Neuronal stem cell (in vitro differentiated cells): ENCODE results near the gene SMAD1.

Experiments used
- DNase-seq: peaks from one replicate; pipeline ENCODE4 v3.0.0-alpha.2; 2013; ENCODE audit warnings: low spot score
- H2AFZ ChIP-seq: one replicate; pipeline ENCODE4 v1.6.1; 2013; ENCODE audit warnings: mild to moderate bottlenecking, low read length, inconsistent platforms
- H2AK5ac ChIP-seq: 2 replicates; pipeline ENCODE4 v1.6.1; 2013; ENCODE audit warnings: low read depth, mild to moderate bottlenecking, inconsistent platforms, low read length, moderate library complexity, mixed read lengths
- H2BK120ac ChIP-seq: 2 replicates; pipeline ENCODE4 v1.6.1; 2013; ENCODE audit warnings: low read depth, mild to moderate bottlenecking, inconsistent platforms, low read length, moderate library complexity, mixed read lengths
- H2BK12ac ChIP-seq: one replicate; pipeline ENCODE4 v1.6.1; 2013; ENCODE audit warnings: low read length, inconsistent platforms
- H2BK15ac ChIP-seq: 2 replicates; pipeline ENCODE4 v1.6.1; 2013; ENCODE audit warnings: mild to moderate bottlenecking, low read length, inconsistent platforms, mixed read lengths
- H2BK5ac ChIP-seq: one replicate; pipeline ENCODE4 v1.6.1; 2013; ENCODE audit warnings: inconsistent platforms, mild to moderate bottlenecking, low read length, moderate library complexity
- H3K14ac ChIP-seq: one replicate; pipeline ENCODE4 v1.6.1; 2013; ENCODE audit warnings: low read length, inconsistent platforms
- H3K18ac ChIP-seq: 2 replicates; pipeline ENCODE4 v1.6.1; 2013; ENCODE audit warnings: low read length, inconsistent platforms
- H3K23ac ChIP-seq: 2 replicates; pipeline ENCODE4 v1.6.1; 2013; ENCODE audit warnings: low read depth, mild to moderate bottlenecking, mixed read lengths, low read length, inconsistent platforms; ENCODE audit not compliant: poor library complexity
- H3K27ac ChIP-seq: replicated peaks from 3 replicates; pipeline ENCODE4 v1.5.1; 2013; ENCODE audit warnings: low read length, inconsistent platforms
- H3K27me3 ChIP-seq, 3 experiments: 2 replicates each; pipeline ENCODE4 v1.6.1; 2013; ENCODE audit warnings: low read length in 3 of 3, mild to moderate bottlenecking in 2 of 3, inconsistent platforms in 1 of 3, low read depth in 1 of 3, mixed read lengths in 1 of 3, moderate library complexity in 1 of 3; ENCODE audit not compliant: control insufficient read depth in 3 of 3, insufficient read depth in 3 of 3
- H3K36me3 ChIP-seq, 2 donors: replicated peaks in 1 of 2; 2 replicates each; pipeline ENCODE4 v1.6.1; 2013; ENCODE audit warnings: low read length in 2 of 2; ENCODE audit not compliant: control insufficient read depth in 2 of 2, insufficient read depth in 2 of 2
- H3K4ac ChIP-seq: 2 replicates; pipeline ENCODE4 v1.6.1; 2013; ENCODE audit warnings: inconsistent platforms, mild to moderate bottlenecking, low read length, moderate library complexity
- H3K4me1 ChIP-seq, 2 donors: 1 replicate in 1 of 2; 2 replicates in 1 of 2; pipeline ENCODE4 v1.6.1; 2013; ENCODE audit warnings: low read length in 2 of 2, low read depth in 1 of 2; ENCODE audit not compliant: control insufficient read depth in 2 of 2, insufficient read depth in 1 of 2
- H3K4me2 ChIP-seq: one replicate; pipeline ENCODE4 v1.6.1; 2013; ENCODE audit warnings: mild to moderate bottlenecking, low read length, inconsistent platforms; ENCODE audit not compliant: insufficient read depth, poor library complexity, severe bottlenecking
- H3K4me3 ChIP-seq, 2 donors: 2 replicates each; pipeline ENCODE4 v1.5.1; 2013; ENCODE audit warnings: low read length in 2 of 2, mild to moderate bottlenecking in 2 of 2, inconsistent platforms in 1 of 2, moderate library complexity in 1 of 2
- H3K79me1 ChIP-seq: one replicate; pipeline ENCODE4 v1.6.1; 2013; ENCODE audit warnings: low read depth, mild to moderate bottlenecking, inconsistent platforms, low read length, moderate library complexity
- H3K9ac ChIP-seq: one replicate; pipeline ENCODE4 v1.6.1; 2013; ENCODE audit warnings: mild to moderate bottlenecking, low read depth, low read length, inconsistent platforms; ENCODE audit not compliant: poor library complexity
- H3K9me3 ChIP-seq, 2 donors: replicated peaks in 1 of 2; 2 replicates each; pipeline versions ENCODE3 to v1.6.1; 2013; ENCODE audit warnings: low read length in 2 of 2, mild to moderate bottlenecking in 2 of 2, inconsistent platforms in 1 of 2, low read depth in 1 of 2, mixed read lengths in 1 of 2, moderate library complexity in 1 of 2; ENCODE audit not compliant: control insufficient read depth in 2 of 2, insufficient read depth in 1 of 2
- H4K8ac ChIP-seq: one replicate; pipeline ENCODE4 v1.6.1; 2013; ENCODE audit warnings: low read depth, mild to moderate bottlenecking, inconsistent platforms, low read length, moderate library complexity
- H4K91ac ChIP-seq: one replicate; pipeline ENCODE4 v1.6.1; 2013; ENCODE audit warnings: low read length, low read depth, mild to moderate bottlenecking, inconsistent platforms; ENCODE audit not compliant: poor library complexity
- WGBS, 2 donors: extraction: QIAGEN DNeasy Blood & Tissue Kit; methylation state at CpG; one replicate each; pipeline ENCODE4 v1.1.7; 2013; ENCODE audit warnings: missing lambda C conversion rate in 2 of 2, mixed read lengths in 1 of 2; ENCODE audit not compliant: insufficient read length in 2 of 2, insufficient replicate concordance in 1 of 2; ENCODE audit errors: extremely low coverage in 2 of 2; 5-methylcytosine and 5-hydroxymethylcytosine counted together

SMAD1 gene

GRCh38 chr4:145511913-145512522 lies 30.4 kb downstream of the SMAD1 start:
- H2BK15ac ChIP-seq = no peak overlapping the region
- peaks cover under 1 to 29% of the 10 kb centered on the region in 2 donors for H3K36me3 ChIP-seq
- H3K14ac ChIP-seq = no peak overlapping the region
- peaks cover 0 to 2% (median 0%) of the 10 kb centered on the region in 3 experiments for H3K27me3 ChIP-seq
- peaks cover 0 to 2% of the 10 kb centered on the region in 2 donors for H3K4me1 ChIP-seq
- no peak overlapping the region for H3K4me3 ChIP-seq
- no peak overlapping the region for H4K8ac ChIP-seq
- no peak overlapping the region for H2BK120ac ChIP-seq
- no peak overlapping the region for H2BK12ac ChIP-seq
- H3K18ac ChIP-seq = no peak overlapping the region
- H3K9me3 ChIP-seq = peaks cover 0 to 32% of the 10 kb centered on the region in 2 donors
- no peak overlapping the region for H3K23ac ChIP-seq
- H2AFZ ChIP-seq = no peak overlapping the region
- no peak for DNase-seq
- H2BK5ac ChIP-seq = no peak overlapping the region
- H3K79me1 ChIP-seq = no peaks in the 10 kb centered on the region
- no peak overlapping the region for H4K91ac ChIP-seq
- no peak overlapping the region for H3K4me2 ChIP-seq
- H3K9ac ChIP-seq = no peak overlapping the region
- H3K27ac ChIP-seq = no peak overlapping the region
- WGBS, 2 donors = no CpG with 5 or more reads among the region's 2 CpGs
- H2AK5ac ChIP-seq = no peak overlapping the region
- H3K4ac ChIP-seq = no peak overlapping the region

- Histone ChIP-seq H3K23ac (no peak overlapping the region), H2BK120ac (no peak overlapping the region), H2AK5ac (no peak overlapping the region), H3K14ac (no peak overlapping the region), H3K27ac (no peak overlapping the region), H3K18ac (no peak overlapping the region), H3K79me1 (no peaks in the 10 kb centered on the region), H3K4me1 (peaks cover 0 to 3% of the 10 kb centered on the region in 2 donors), H3K36me3 (peaks cover 1 to 39% of the 10 kb centered on the region in 2 donors), H3K9me3 (peaks cover 0 to 40% of the 10 kb centered on the region in 2 donors), H2BK15ac (no peak overlapping the region), H3K9ac (no peak overlapping the region), H2AFZ (no peak overlapping the region), H3K4ac (no peak overlapping the region), H4K8ac (no peak overlapping the region), H2BK12ac (no peak overlapping the region), H4K91ac (no peak overlapping the region), H3K4me3 (no peak overlapping the region), H2BK5ac (no peak overlapping the region), H3K4me2 (no peak overlapping the region), H3K27me3 (peaks cover 0 to 2% (median 0%) of the 10 kb centered on the region in 3 experiments)
- WGBS, 2 donors = no CpG with 5 or more reads among the region's 4 CpGs
- DNase-seq = no peak
Measured at GRCh38 chr4:145513020-145513621, 31.5 kb downstream of the SMAD1 start.

- no peak overlapping the region for H3K4ac ChIP-seq
- H2AFZ ChIP-seq = no peak overlapping the region
- peaks cover 0 to 3% of the 10 kb centered on the region in 2 donors for H3K4me1 ChIP-seq
- H3K9me3 ChIP-seq = peaks cover 0 to 22% of the 10 kb centered on the region in 2 donors
- H2AK5ac ChIP-seq = no peak overlapping the region
- no CpG with 5 or more reads among the region's 1 CpG for WGBS, 2 donors
- H2BK15ac ChIP-seq = no peak overlapping the region
- no peak overlapping the region for H3K27ac ChIP-seq
- no peak overlapping the region for H2BK120ac ChIP-seq
- H4K91ac ChIP-seq = no peak overlapping the region
- H3K27me3 ChIP-seq = no peaks in the 10 kb centered on the region
- no peak overlapping the region for H3K4me3 ChIP-seq
- no peak overlapping the region for H2BK12ac ChIP-seq
- H3K14ac ChIP-seq = no peak overlapping the region
- no peak overlapping the region for H3K9ac ChIP-seq
- no peak overlapping the region for H3K18ac ChIP-seq
- no peaks in the 10 kb centered on the region for H3K79me1 ChIP-seq
- H3K36me3 ChIP-seq = peaks cover 1 to 65% of the 10 kb centered on the region in 2 donors
- H2BK5ac ChIP-seq = no peak overlapping the region
- H3K23ac ChIP-seq = no peak overlapping the region
- no peak for DNase-seq
- no peak overlapping the region for H4K8ac ChIP-seq
- H3K4me2 ChIP-seq = no peak overlapping the region
Measured at GRCh38 chr4:145520172-145520571, 38.5 kb downstream of the SMAD1 start.

- Histone ChIP-seq H2AFZ (no peak overlapping the region), H3K4me1 (peaks cover 0 to 3% of the 10 kb centered on the region in 2 donors), H2BK12ac (no peak overlapping the region), H2BK120ac (no peak overlapping the region), H3K4me3 (no peak overlapping the region), H3K9me3 (peaks cover 0 to 22% of the 10 kb centered on the region in 2 donors), H3K27me3 (no peaks in the 10 kb centered on the region), H4K8ac (no peak overlapping the region), H3K36me3 (peaks cover 1 to 61% of the 10 kb centered on the region in 2 donors), H3K18ac (no peak overlapping the region), H3K4ac (no peak overlapping the region), H4K91ac (no peak overlapping the region), H3K4me2 (no peak overlapping the region), H3K79me1 (no peaks in the 10 kb centered on the region), H2BK5ac (no peak overlapping the region), H2BK15ac (no peak overlapping the region), H2AK5ac (no peak overlapping the region), H3K27ac (no peak overlapping the region), H3K23ac (no peak overlapping the region), H3K14ac (no peak overlapping the region), H3K9ac (no peak overlapping the region)
- no CpG with 5 or more reads among the region's 2 CpGs for WGBS, 2 donors
- DNase-seq = no peak
Measured at GRCh38 chr4:145521282-145521681, 39.6 kb downstream of the SMAD1 start.
